ENCODE data around the gene SDE2.

Gene SDE2

DNA sequence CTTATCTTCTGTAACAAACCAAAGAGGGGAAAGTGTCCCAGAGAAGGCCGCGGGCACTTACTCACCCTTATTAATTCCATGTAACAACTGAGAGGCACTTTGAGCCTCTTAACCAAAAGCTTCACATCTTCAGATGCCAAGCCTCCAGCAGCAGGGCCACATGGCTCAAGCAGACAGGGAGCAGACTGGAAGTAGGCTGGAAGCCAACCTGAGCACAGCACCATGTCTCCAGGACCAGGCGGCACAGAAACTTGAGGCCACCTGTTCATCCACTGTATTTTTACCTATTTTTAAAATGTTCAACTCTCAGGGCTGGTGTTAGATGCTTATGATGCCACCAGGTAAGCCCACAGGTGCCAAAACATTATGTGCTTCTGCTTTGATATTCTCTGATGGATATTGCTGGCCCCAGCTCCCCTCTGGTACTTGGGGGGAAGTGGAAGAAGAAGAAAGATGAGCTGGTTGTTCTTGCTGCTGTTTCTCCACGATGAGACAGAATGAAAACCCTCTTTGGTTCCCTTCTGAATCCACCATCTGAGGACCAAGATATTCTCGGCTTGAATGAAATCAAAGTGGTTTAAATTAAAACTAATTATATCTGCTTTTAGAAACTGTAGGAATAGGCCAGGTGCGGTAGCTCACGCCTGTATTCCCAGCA is 30.6 kb upstream of the SDE2 start:
- Histone ChIP-seq H3K4me3 (replicated peaks; ENCODE audit: low read depth, low read length) (no peak overlapping the region), H3K27me3 (replicated peaks; ENCODE audit: control insufficient read depth, insufficient read depth, low read length) (no peaks in the 10 kb centered on the region), H3K36me3 (ENCODE audit: control insufficient read depth, insufficient read depth, low read length) (no peaks in the 10 kb centered on the region)
- no peak for DNase-seq (ENCODE audit: extremely low read depth, insufficient read length)
- TF ChIP-seq, protein P1, sequence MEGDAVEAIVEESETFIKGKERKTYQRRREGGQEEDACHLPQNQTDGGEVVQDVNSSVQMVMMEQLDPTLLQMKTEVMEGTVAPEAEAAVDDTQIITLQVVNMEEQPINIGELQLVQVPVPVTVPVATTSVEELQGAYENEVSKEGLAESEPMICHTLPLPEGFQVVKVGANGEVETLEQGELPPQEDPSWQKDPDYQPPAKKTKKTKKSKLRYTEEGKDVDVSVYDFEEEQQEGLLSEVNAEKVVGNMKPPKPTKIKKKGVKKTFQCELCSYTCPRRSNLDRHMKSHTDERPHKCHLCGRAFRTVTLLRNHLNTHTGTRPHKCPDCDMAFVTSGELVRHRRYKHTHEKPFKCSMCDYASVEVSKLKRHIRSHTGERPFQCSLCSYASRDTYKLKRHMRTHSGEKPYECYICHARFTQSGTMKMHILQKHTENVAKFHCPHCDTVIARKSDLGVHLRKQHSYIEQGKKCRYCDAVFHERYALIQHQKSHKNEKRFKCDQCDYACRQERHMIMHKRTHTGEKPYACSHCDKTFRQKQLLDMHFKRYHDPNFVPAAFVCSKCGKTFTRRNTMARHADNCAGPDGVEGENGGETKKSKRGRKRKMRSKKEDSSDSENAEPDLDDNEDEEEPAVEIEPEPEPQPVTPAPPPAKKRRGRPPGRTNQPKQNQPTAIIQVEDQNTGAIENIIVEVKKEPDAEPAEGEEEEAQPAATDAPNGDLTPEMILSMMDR (IDR thresholded peaks at IDR 0.05; ENCODE audit: insufficient read depth, low read length, poor library complexity, severe bottlenecking): no peak

- Histone ChIP-seq H3K4me3 (replicated peaks; ENCODE audit: low read depth, low read length) (no peak overlapping the region), H3K36me3 (ENCODE audit: control insufficient read depth, insufficient read depth, low read length) (no peaks in the 10 kb centered on the region), H3K27me3 (replicated peaks; ENCODE audit: control insufficient read depth, insufficient read depth, low read length) (no peaks in the 10 kb centered on the region)
- TF ChIP-seq, protein P1 (IDR thresholded peaks at IDR 0.05; ENCODE audit: insufficient read depth, low read length, poor library complexity, severe bottlenecking): no peak
- no peak for DNase-seq (ENCODE audit: extremely low read depth, insufficient read length)
Observed at GRCh38 chr1:226029093-226029496, 30.0 kb upstream of the SDE2 start.

DNA sequence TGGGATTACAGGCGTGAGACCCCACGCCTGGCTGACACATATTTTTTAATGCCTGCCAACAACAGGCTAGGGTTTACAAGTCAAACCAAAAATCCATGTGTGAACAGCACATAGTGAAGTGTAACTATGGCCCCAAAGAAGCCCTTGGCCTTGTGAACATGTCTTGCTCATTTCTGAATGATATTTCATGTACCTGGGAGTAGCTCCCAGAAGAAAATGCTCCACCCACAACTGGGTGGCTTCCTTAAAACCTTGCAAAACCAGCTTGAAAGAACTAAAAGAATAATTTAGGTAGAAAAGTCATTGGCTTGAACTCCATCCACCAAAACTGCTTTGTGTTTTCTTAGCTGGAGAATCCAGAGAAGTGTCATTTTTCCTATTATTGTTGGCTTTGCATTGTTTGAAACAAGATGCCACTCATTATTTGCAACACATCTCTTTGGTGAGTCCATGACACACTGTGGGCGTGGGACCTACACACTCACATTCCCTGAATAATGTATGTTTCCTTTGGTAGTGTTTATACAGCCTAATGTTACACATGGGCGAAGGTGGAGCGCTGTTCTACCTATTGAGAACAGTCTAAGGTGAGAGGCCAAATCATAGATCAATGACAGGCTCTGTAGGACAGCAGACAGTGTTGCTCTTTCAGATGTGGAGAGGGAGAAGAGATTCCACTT is 28.5 kb upstream of the SDE2 start:
- TF ChIP-seq, protein P1 (IDR thresholded peaks at IDR 0.05; ENCODE audit: insufficient read depth, low read length, poor library complexity, severe bottlenecking): no peak
- Histone ChIP-seq H3K36me3 (ENCODE audit: control insufficient read depth, insufficient read depth, low read length) (no peaks in the 10 kb centered on the region), H3K4me3 (replicated peaks; ENCODE audit: low read depth, low read length) (no peak overlapping the region), H3K27me3 (replicated peaks; ENCODE audit: control insufficient read depth, insufficient read depth, low read length) (no peaks in the 10 kb centered on the region)
- no peak for DNase-seq (ENCODE audit: extremely low read depth, insufficient read length)

DNA sequence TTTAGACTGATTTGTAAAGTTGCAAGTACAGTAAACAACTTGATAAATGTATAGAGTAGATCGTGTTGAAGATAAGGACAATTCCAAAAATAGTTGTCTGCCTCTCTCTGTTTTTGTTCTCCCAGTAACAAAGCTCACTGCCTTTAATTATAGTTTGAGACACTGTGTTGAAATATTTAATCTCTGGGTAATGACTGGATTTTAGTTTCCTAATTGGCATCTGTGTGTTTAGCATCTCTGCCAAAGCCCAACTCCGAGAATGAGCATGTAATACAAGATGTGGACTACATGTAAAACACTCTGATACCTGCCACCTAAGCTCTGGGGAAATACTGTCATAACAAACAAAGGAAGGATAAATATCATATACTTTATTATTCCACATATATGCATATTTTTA is 27.7 kb upstream of the SDE2 start:
- Histone ChIP-seq H3K4me3 (replicated peaks; ENCODE audit: low read depth, low read length) (no peak overlapping the region), H3K36me3 (ENCODE audit: control insufficient read depth, insufficient read depth, low read length) (no peaks in the 10 kb centered on the region), H3K27me3 (replicated peaks; ENCODE audit: control insufficient read depth, insufficient read depth, low read length) (no peaks in the 10 kb centered on the region)
- no peak for DNase-seq (ENCODE audit: extremely low read depth, insufficient read length)
- TF ChIP-seq, protein P1 (IDR thresholded peaks at IDR 0.05; ENCODE audit: insufficient read depth, low read length, poor library complexity, severe bottlenecking): no peak

GRCh38 chr1:226023735-226024134 is 24.6 kb upstream of the SDE2 start:
- no peak overlapping the region for H3K4me3 ChIP-seq (replicated peaks; ENCODE audit: low read depth, low read length)
- TF ChIP-seq, protein P1 (IDR thresholded peaks at IDR 0.05; ENCODE audit: insufficient read depth, low read length, poor library complexity, severe bottlenecking): no peak
- H3K36me3 ChIP-seq (ENCODE audit: control insufficient read depth, insufficient read depth, low read length): no peaks in the 10 kb centered on the region
- DNase-seq (ENCODE audit: extremely low read depth, insufficient read length): no peak
- H3K27me3 ChIP-seq (replicated peaks; ENCODE audit: control insufficient read depth, insufficient read depth, low read length): no peaks in the 10 kb centered on the region
